Measurements from ENCODE around the gene TNK1.

DNA sequence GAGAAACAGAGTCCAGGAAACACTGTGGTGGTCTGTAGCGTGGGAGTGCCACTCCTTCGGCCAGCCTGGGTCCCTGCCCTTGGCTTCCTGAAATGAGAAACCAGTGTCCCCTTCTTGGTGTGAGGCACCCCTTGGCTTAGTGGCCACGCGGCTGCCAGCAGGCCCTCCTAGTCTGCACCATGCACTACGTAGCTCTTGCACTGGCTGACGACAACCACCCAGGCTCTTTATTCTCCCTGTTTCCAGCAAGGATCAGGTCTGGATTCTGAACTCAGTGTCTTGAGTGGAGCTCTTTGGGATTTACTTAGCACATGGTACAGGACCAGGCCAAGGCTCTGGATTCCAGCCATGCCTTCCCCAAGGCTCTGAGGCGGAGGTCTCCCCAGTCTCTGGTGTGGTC lies 46.7 kb downstream of the TNK1 start:
- TF ChIP-seq, protein P1, sequence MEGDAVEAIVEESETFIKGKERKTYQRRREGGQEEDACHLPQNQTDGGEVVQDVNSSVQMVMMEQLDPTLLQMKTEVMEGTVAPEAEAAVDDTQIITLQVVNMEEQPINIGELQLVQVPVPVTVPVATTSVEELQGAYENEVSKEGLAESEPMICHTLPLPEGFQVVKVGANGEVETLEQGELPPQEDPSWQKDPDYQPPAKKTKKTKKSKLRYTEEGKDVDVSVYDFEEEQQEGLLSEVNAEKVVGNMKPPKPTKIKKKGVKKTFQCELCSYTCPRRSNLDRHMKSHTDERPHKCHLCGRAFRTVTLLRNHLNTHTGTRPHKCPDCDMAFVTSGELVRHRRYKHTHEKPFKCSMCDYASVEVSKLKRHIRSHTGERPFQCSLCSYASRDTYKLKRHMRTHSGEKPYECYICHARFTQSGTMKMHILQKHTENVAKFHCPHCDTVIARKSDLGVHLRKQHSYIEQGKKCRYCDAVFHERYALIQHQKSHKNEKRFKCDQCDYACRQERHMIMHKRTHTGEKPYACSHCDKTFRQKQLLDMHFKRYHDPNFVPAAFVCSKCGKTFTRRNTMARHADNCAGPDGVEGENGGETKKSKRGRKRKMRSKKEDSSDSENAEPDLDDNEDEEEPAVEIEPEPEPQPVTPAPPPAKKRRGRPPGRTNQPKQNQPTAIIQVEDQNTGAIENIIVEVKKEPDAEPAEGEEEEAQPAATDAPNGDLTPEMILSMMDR (conservative IDR thresholded peaks at IDR 0.05; ENCODE audit: low read depth in 2 of 2) = no peak
- TF ChIP-seq POLR2AphosphoS5 (IDR thresholded peaks at IDR 0.05; ENCODE audit: low read depth) (no peak), EZH2 (IDR thresholded peaks at IDR 0.05; ENCODE audit: low read depth, unreplicated experiment) (no peak), STAT1 (IDR thresholded peaks at IDR 0.05; ENCODE audit: unreplicated experiment) (no peak), EZH2phosphoT487 (IDR thresholded peaks at IDR 0.05; ENCODE audit: unreplicated experiment) (no peak), CREB1 (CRISPR knock-in tag; IDR thresholded peaks at IDR 0.05; ENCODE audit: low read depth) (no peak), ZNF331 (CRISPR knock-in tag; IDR thresholded peaks at IDR 0.05; ENCODE audit: low read depth) (no peak)
- TF ChIP-seq, protein P2, sequence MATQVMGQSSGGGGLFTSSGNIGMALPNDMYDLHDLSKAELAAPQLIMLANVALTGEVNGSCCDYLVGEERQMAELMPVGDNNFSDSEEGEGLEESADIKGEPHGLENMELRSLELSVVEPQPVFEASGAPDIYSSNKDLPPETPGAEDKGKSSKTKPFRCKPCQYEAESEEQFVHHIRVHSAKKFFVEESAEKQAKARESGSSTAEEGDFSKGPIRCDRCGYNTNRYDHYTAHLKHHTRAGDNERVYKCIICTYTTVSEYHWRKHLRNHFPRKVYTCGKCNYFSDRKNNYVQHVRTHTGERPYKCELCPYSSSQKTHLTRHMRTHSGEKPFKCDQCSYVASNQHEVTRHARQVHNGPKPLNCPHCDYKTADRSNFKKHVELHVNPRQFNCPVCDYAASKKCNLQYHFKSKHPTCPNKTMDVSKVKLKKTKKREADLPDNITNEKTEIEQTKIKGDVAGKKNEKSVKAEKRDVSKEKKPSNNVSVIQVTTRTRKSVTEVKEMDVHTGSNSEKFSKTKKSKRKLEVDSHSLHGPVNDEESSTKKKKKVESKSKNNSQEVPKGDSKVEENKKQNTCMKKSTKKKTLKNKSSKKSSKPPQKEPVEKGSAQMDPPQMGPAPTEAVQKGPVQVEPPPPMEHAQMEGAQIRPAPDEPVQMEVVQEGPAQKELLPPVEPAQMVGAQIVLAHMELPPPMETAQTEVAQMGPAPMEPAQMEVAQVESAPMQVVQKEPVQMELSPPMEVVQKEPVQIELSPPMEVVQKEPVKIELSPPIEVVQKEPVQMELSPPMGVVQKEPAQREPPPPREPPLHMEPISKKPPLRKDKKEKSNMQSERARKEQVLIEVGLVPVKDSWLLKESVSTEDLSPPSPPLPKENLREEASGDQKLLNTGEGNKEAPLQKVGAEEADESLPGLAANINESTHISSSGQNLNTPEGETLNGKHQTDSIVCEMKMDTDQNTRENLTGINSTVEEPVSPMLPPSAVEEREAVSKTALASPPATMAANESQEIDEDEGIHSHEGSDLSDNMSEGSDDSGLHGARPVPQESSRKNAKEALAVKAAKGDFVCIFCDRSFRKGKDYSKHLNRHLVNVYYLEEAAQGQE (IDR thresholded peaks at IDR 0.05; ENCODE audit: unreplicated experiment) = no peak
